IPS DF 6.9 (cell line): ENCODE data around the gene MAP3K12.

Experiments
- DNase-seq: peaks from one replicate; pipeline ENCODE4 v3.0.0-alpha.2; 2013; ENCODE audit warnings: low read depth, low spot score
- H3K27ac ChIP-seq: one replicate; pipeline ENCODE4 v1.5.1; 2013; ENCODE audit warnings: low read length, control low read depth
- H3K27me3 ChIP-seq: 2 replicates; pipeline ENCODE4 v1.6.1; 2013; ENCODE audit warnings: mild to moderate bottlenecking, low read length; ENCODE audit not compliant: control insufficient read depth, insufficient read depth
- H3K36me3 ChIP-seq: 2 replicates; pipeline ENCODE4 v1.6.1; 2013; ENCODE audit warnings: low read length; ENCODE audit not compliant: control insufficient read depth, insufficient read depth
- H3K4me1 ChIP-seq: 2 replicates; pipeline ENCODE4 v1.6.1; 2013; ENCODE audit warnings: low read length; ENCODE audit not compliant: control insufficient read depth, insufficient read depth
- H3K4me3 ChIP-seq: 2 replicates; pipeline ENCODE4 v1.5.1; 2013; ENCODE audit warnings: mild to moderate bottlenecking, low read length
- H3K9me3 ChIP-seq: 2 replicates; pipeline ENCODE4 v1.6.1; 2013; ENCODE audit warnings: low read length, inconsistent platforms; ENCODE audit not compliant: control insufficient read depth, insufficient read depth
- WGBS: extraction: QIAGEN DNeasy Blood & Tissue Kit; methylation state at CpG from one replicate; pipeline ENCODE4 v1.1.7; 2013; ENCODE audit warnings: mixed read lengths, missing lambda C conversion rate; ENCODE audit not compliant: insufficient read length, insufficient coverage; 5-methylcytosine and 5-hydroxymethylcytosine counted together

The MAP3K12 gene

GRCh38 chr12:53508534-53509170, 9.4 kb upstream of the MAP3K12 start:
- DNase-seq = no peak
- H3K4me1 ChIP-seq = no peaks in the 10 kb centered on the region
- no peak overlapping the region for H3K4me3 ChIP-seq
- no peaks in the 10 kb centered on the region for H3K9me3 ChIP-seq
- no peaks in the 10 kb centered on the region for H3K27me3 ChIP-seq
- no CpG with 5 or more reads among the region's 7 CpGs for WGBS
- H3K27ac ChIP-seq = no peak overlapping the region
- H3K36me3 ChIP-seq = peaks cover 13% of the 10 kb centered on the region; the same call in 1 of the 2 replicates

GRCh38 chr12:53507603-53507885, 8.3 kb upstream of the MAP3K12 start:
- no peak overlapping the region for H3K4me3 ChIP-seq
- no peaks in the 10 kb centered on the region for H3K27me3 ChIP-seq
- no CpG with 5 or more reads among the region's 4 CpGs for WGBS
- peaks cover 13% of the 10 kb centered on the region; the same call in 1 of the 2 replicates for H3K36me3 ChIP-seq
- no peak overlapping the region for H3K27ac ChIP-seq
- H3K9me3 ChIP-seq = no peaks in the 10 kb centered on the region
- DNase-seq = no peak
- H3K4me1 ChIP-seq = no peaks in the 10 kb centered on the region

- H3K4me1 ChIP-seq = peaks cover under 1% of the 10 kb centered on the region; the same call in 1 of the 2 replicates
- no peaks in the 10 kb centered on the region for H3K27me3 ChIP-seq
- DNase-seq = no peak
- H3K4me3 ChIP-seq = no peak within 1 kb of the TSS
- H3K27ac ChIP-seq = no peak within 1 kb of the TSS
- H3K9me3 ChIP-seq = no peaks in the 10 kb centered on the region
- H3K36me3 ChIP-seq = peaks cover 13% of the 10 kb centered on the region; the same call in 1 of the 2 replicates
- WGBS = no CpG with 5 or more reads among the region's 9 CpGs
Measured at GRCh38 chr12:53506881-53507602, 7.8 kb upstream of the MAP3K12 start, which contains the start of gene NPFF. Gene NPFF, minus strand, starts transcription at chr12:53507484. Its CDS starts 10 bp downstream, at chr12:53507474.

- Histone ChIP-seq H3K9me3 (no peaks in the 10 kb centered on the region), H3K4me1 (peaks cover 6% of the 10 kb centered on the region; the same call in 1 of the 2 replicates), H3K36me3 (peaks cover 13% of the 10 kb centered on the region; the same call in 1 of the 2 replicates), H3K27me3 (no peaks in the 10 kb centered on the region), H3K4me3 (no peak overlapping the region), H3K27ac (no peak overlapping the region)
- DNase-seq = no peak
- WGBS = no CpG with 5 or more reads among the region's 2 CpGs
Measured at GRCh38 chr12:53506450-53506785, 7.2 kb upstream of the MAP3K12 start.

- WGBS = no CpG with 5 or more reads among the region's 19 CpGs
- Histone ChIP-seq H3K4me3 (no peak overlapping the region), H3K27ac (no peak overlapping the region), H3K36me3 (peaks cover 13% of the 10 kb centered on the region; the same call in 1 of the 2 replicates), H3K4me1 (peaks cover 6% of the 10 kb centered on the region; the same call in 1 of the 2 replicates), H3K27me3 (no peaks in the 10 kb centered on the region), H3K9me3 (no peaks in the 10 kb centered on the region)
- no peak for DNase-seq
Measured at GRCh38 chr12:53505555-53506449, 6.5 kb upstream of the MAP3K12 start.

GRCh38 chr12:53505086-53505485, 5.8 kb upstream of the MAP3K12 start:
- H3K36me3 ChIP-seq = peaks cover 13% of the 10 kb centered on the region; the same call in 1 of the 2 replicates
- WGBS = no CpG with 5 or more reads among the region's 10 CpGs
- no peaks in the 10 kb centered on the region for H3K27me3 ChIP-seq
- DNase-seq = no peak
- no peaks in the 10 kb centered on the region for H3K9me3 ChIP-seq
- no peak overlapping the region for H3K4me3 ChIP-seq
- H3K27ac ChIP-seq = no peak overlapping the region
- H3K4me1 ChIP-seq = peaks cover 6% of the 10 kb centered on the region; the same call in 1 of the 2 replicates

- H3K27ac ChIP-seq = no peak overlapping the region
- WGBS = no CpG with 5 or more reads among the region's 14 CpGs
- peaks cover 6% of the 10 kb centered on the region; the same call in 1 of the 2 replicates for H3K4me1 ChIP-seq
- no peak overlapping the region for H3K4me3 ChIP-seq
- H3K9me3 ChIP-seq = no peaks in the 10 kb centered on the region
- no peaks in the 10 kb centered on the region for H3K27me3 ChIP-seq
- peaks cover 13% of the 10 kb centered on the region; the same call in 1 of the 2 replicates for H3K36me3 ChIP-seq
- DNase-seq = no peak
Measured at GRCh38 chr12:53504004-53504920, 5.0 kb upstream of the MAP3K12 start.

GRCh38 chr12:53502983-53503728, 3.9 kb upstream of the MAP3K12 start:
- Histone ChIP-seq H3K4me3 (no peak overlapping the region), H3K4me1 (peaks cover 9% of the 10 kb centered on the region; the same call in 1 of the 2 replicates), H3K27ac (no peak overlapping the region), H3K9me3 (no peaks in the 10 kb centered on the region), H3K27me3 (no peaks in the 10 kb centered on the region), H3K36me3 (peaks cover 13% of the 10 kb centered on the region; the same call in 1 of the 2 replicates)
- WGBS = no CpG with 5 or more reads among the region's 10 CpGs
- no peak for DNase-seq

GRCh38 chr12:53502331-53502730, 3.1 kb upstream of the MAP3K12 start:
- H3K36me3 ChIP-seq = peaks cover 13% of the 10 kb centered on the region; the same call in 1 of the 2 replicates
- DNase-seq = no peak
- H3K27ac ChIP-seq = no peak overlapping the region
- WGBS = no CpG with 5 or more reads among the region's 9 CpGs
- H3K9me3 ChIP-seq = no peaks in the 10 kb centered on the region
- H3K27me3 ChIP-seq = no peaks in the 10 kb centered on the region
- H3K4me1 ChIP-seq = peaks cover 10% of the 10 kb centered on the region; the same call in 1 of the 2 replicates
- no peak overlapping the region for H3K4me3 ChIP-seq
